Neuronal stem cell (in vitro differentiated cells): ENCODE data around the gene TKTL1.
A peak's percentile ranks its signal among the peaks of the same experiment; 100 is the strongest.

ENCODE experiments used
- DNase-seq: peaks from one replicate; pipeline ENCODE4 v3.0.0-alpha.2; 2013; ENCODE audit warnings: low spot score
- H2AFZ ChIP-seq: one replicate; pipeline ENCODE4 v1.6.1; 2013; ENCODE audit warnings: mild to moderate bottlenecking, low read length, inconsistent platforms
- H2AK5ac ChIP-seq: 2 replicates; pipeline ENCODE4 v1.6.1; 2013; ENCODE audit warnings: low read depth, mild to moderate bottlenecking, inconsistent platforms, low read length, moderate library complexity, mixed read lengths
- H2BK120ac ChIP-seq: 2 replicates; pipeline ENCODE4 v1.6.1; 2013; ENCODE audit warnings: low read depth, mild to moderate bottlenecking, inconsistent platforms, low read length, moderate library complexity, mixed read lengths
- H2BK12ac ChIP-seq: one replicate; pipeline ENCODE4 v1.6.1; 2013; ENCODE audit warnings: low read length, inconsistent platforms
- H2BK15ac ChIP-seq: 2 replicates; pipeline ENCODE4 v1.6.1; 2013; ENCODE audit warnings: mild to moderate bottlenecking, low read length, inconsistent platforms, mixed read lengths
- H2BK5ac ChIP-seq: one replicate; pipeline ENCODE4 v1.6.1; 2013; ENCODE audit warnings: inconsistent platforms, mild to moderate bottlenecking, low read length, moderate library complexity
- H3K14ac ChIP-seq: one replicate; pipeline ENCODE4 v1.6.1; 2013; ENCODE audit warnings: low read length, inconsistent platforms
- H3K18ac ChIP-seq: 2 replicates; pipeline ENCODE4 v1.6.1; 2013; ENCODE audit warnings: low read length, inconsistent platforms
- H3K23ac ChIP-seq: 2 replicates; pipeline ENCODE4 v1.6.1; 2013; ENCODE audit warnings: low read depth, mild to moderate bottlenecking, mixed read lengths, low read length, inconsistent platforms; ENCODE audit not compliant: poor library complexity
- H3K27ac ChIP-seq: replicated peaks from 3 replicates; pipeline ENCODE4 v1.5.1; 2013; ENCODE audit warnings: low read length, inconsistent platforms
- H3K27me3 ChIP-seq, 3 experiments: 2 replicates each; pipeline ENCODE4 v1.6.1; 2013; ENCODE audit warnings: low read length in 3 of 3, mild to moderate bottlenecking in 2 of 3, inconsistent platforms in 1 of 3, low read depth in 1 of 3, mixed read lengths in 1 of 3, moderate library complexity in 1 of 3; ENCODE audit not compliant: control insufficient read depth in 3 of 3, insufficient read depth in 3 of 3
- H3K36me3 ChIP-seq, 2 donors: replicated peaks in 1 of 2; 2 replicates each; pipeline ENCODE4 v1.6.1; 2013; ENCODE audit warnings: low read length in 2 of 2; ENCODE audit not compliant: control insufficient read depth in 2 of 2, insufficient read depth in 2 of 2
- H3K4ac ChIP-seq: 2 replicates; pipeline ENCODE4 v1.6.1; 2013; ENCODE audit warnings: inconsistent platforms, mild to moderate bottlenecking, low read length, moderate library complexity
- H3K4me1 ChIP-seq, 2 donors: 1 replicate in 1 of 2; 2 replicates in 1 of 2; pipeline ENCODE4 v1.6.1; 2013; ENCODE audit warnings: low read length in 2 of 2, low read depth in 1 of 2; ENCODE audit not compliant: control insufficient read depth in 2 of 2, insufficient read depth in 1 of 2
- H3K4me2 ChIP-seq: one replicate; pipeline ENCODE4 v1.6.1; 2013; ENCODE audit warnings: mild to moderate bottlenecking, low read length, inconsistent platforms; ENCODE audit not compliant: insufficient read depth, poor library complexity, severe bottlenecking
- H3K4me3 ChIP-seq, 2 donors: 2 replicates each; pipeline ENCODE4 v1.5.1; 2013; ENCODE audit warnings: low read length in 2 of 2, mild to moderate bottlenecking in 2 of 2, inconsistent platforms in 1 of 2, moderate library complexity in 1 of 2
- H3K79me1 ChIP-seq: one replicate; pipeline ENCODE4 v1.6.1; 2013; ENCODE audit warnings: low read depth, mild to moderate bottlenecking, inconsistent platforms, low read length, moderate library complexity
- H3K9ac ChIP-seq: one replicate; pipeline ENCODE4 v1.6.1; 2013; ENCODE audit warnings: mild to moderate bottlenecking, low read depth, low read length, inconsistent platforms; ENCODE audit not compliant: poor library complexity
- H3K9me3 ChIP-seq, 2 donors: replicated peaks in 1 of 2; 2 replicates each; pipeline versions ENCODE3 to v1.6.1; 2013; ENCODE audit warnings: low read length in 2 of 2, mild to moderate bottlenecking in 2 of 2, inconsistent platforms in 1 of 2, low read depth in 1 of 2, mixed read lengths in 1 of 2, moderate library complexity in 1 of 2; ENCODE audit not compliant: control insufficient read depth in 2 of 2, insufficient read depth in 1 of 2
- H4K8ac ChIP-seq: one replicate; pipeline ENCODE4 v1.6.1; 2013; ENCODE audit warnings: low read depth, mild to moderate bottlenecking, inconsistent platforms, low read length, moderate library complexity
- H4K91ac ChIP-seq: one replicate; pipeline ENCODE4 v1.6.1; 2013; ENCODE audit warnings: low read length, low read depth, mild to moderate bottlenecking, inconsistent platforms; ENCODE audit not compliant: poor library complexity
- WGBS, 2 donors: extraction: QIAGEN DNeasy Blood & Tissue Kit; methylation state at CpG; one replicate each; pipeline ENCODE4 v1.1.7; 2013; ENCODE audit warnings: missing lambda C conversion rate in 2 of 2, mixed read lengths in 1 of 2; ENCODE audit not compliant: insufficient read length in 2 of 2, insufficient replicate concordance in 1 of 2; ENCODE audit errors: extremely low coverage in 2 of 2; 5-methylcytosine and 5-hydroxymethylcytosine counted together

TKTL1 gene

DNA sequence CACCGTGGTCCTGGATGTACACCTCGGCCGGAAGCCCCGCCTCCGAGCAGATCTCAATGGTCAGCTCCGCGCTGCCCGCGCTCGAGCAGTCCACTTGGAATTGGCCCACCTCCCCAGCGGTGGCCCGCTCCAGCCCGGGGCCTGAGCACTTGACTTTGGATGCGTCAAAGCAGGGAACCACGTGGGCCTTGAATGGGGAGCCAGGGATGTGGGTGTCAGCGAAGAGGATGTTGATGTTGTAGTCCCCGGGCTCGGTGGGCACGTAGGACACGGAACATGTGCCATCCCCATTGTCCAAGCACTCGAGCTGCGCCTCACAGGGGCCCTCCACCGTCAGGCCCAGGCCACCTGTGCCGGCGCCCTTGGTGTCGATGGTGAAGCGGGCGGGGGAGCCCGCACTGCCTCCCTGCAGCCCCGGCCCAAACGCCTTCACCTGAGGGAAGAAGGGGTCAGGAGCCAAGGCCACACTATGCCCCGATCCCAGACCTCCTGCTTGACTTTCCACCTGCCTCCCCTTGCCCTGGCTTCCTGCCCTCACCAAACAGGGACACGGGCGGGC is 64.6 kb downstream of the TKTL1 start:
- no peak overlapping the region for H2BK12ac ChIP-seq
- H3K4ac ChIP-seq, result no peak overlapping the region
- DNase-seq, result no peak
- H3K4me3 ChIP-seq, result no peak overlapping the region
- H3K9ac ChIP-seq, result no peak overlapping the region
- H3K18ac ChIP-seq, result no peak overlapping the region
- H2BK5ac ChIP-seq, result no peak overlapping the region
- no peaks in the 10 kb centered on the region for H3K27me3 ChIP-seq
- no peaks in the 10 kb centered on the region for H3K4me1 ChIP-seq
- H3K79me1 ChIP-seq, result peaks cover 35% of the 10 kb centered on the region
- no CpG with 5 or more reads among the region's 34 CpGs for WGBS, 2 donors
- no peak overlapping the region for H2BK120ac ChIP-seq
- H3K9me3 ChIP-seq, result no peaks in the 10 kb centered on the region
- H2BK15ac ChIP-seq, result no peak overlapping the region
- H4K91ac ChIP-seq, result no peak overlapping the region
- H2AK5ac ChIP-seq, result no peak overlapping the region
- H3K36me3 ChIP-seq, result peaks cover 75 to 97% of the 10 kb centered on the region in 2 donors
- no peak overlapping the region for H2AFZ ChIP-seq
- H3K27ac ChIP-seq, result no peak overlapping the region
- H3K14ac ChIP-seq, result no peak overlapping the region
- H3K23ac ChIP-seq, result no peak overlapping the region
- no peak overlapping the region for H4K8ac ChIP-seq
- no peak overlapping the region for H3K4me2 ChIP-seq

DNA sequence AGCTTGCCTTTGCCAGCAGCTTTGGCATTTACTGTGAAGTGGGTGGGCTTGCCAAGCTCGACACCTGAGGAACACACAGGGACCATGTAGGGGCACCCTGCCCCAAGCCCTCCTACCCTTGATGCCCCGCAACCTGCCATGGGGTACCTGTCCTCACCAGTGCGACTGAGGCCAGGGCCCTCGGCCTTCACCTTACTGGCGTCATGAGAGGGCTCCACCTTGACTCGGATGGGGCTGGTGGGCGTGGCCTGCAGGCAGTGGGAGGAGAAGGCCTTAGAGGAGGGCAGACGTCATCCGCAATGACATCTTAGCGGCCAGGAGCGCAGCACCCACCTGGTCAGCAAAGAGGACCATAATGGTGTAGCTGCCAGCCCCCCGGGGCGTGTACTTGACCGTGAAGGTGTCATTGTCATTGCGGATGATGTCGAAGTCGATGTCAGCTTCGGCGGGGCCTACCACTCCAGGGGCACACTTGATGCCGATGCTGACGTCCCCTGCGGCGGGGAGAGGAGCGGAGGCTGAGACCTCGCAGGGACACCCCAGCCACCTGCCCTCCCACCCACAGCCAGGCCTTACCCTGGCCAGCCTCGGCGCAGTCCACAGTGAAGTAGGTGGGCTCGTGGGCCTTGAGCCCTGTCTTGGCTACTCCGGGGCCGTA is 66.6 kb downstream of the TKTL1 start:
- Histone ChIP-seq H2AK5ac (no peak overlapping the region), H3K14ac (no peak overlapping the region), H2BK5ac (no peak overlapping the region), H3K4me2 (no peak overlapping the region), H2BK12ac (no peak overlapping the region), H3K23ac (no peak overlapping the region), H3K4me3 (no peak overlapping the region), H4K8ac (no peak overlapping the region), H3K9ac (no peak overlapping the region), H3K18ac (no peak overlapping the region), H3K4ac (no peak overlapping the region), H2BK120ac (no peak overlapping the region), H3K36me3 (peaks cover 84 to 97% of the 10 kb centered on the region in 2 donors), H3K4me1 (no peaks in the 10 kb centered on the region), H4K91ac (no peak overlapping the region), H3K9me3 (no peaks in the 10 kb centered on the region), H2AFZ (no peak overlapping the region), H3K79me1 (peaks cover 39% of the 10 kb centered on the region), H2BK15ac (no peak overlapping the region), H3K27ac (no peak overlapping the region), H3K27me3 (no peaks in the 10 kb centered on the region)
- WGBS, 2 donors, result no CpG with 5 or more reads among the region's 30 CpGs
- DNase-seq, result no peak

GRCh38 chrX:154363706-154364439 is 68.3 kb downstream of the TKTL1 start:
- H3K4me2 ChIP-seq, result no peak overlapping the region
- H3K36me3 ChIP-seq, result peaks cover 75 to 97% of the 10 kb centered on the region in 2 donors
- H2AK5ac ChIP-seq, result no peak overlapping the region
- no peak overlapping the region for H2BK15ac ChIP-seq
- no peak overlapping the region for H2BK120ac ChIP-seq
- H3K4me1 ChIP-seq, result peaks cover 0 to 4% of the 10 kb centered on the region in 2 donors
- peak overlapping the region; percentile 31 for H3K23ac ChIP-seq
- no peak overlapping the region for H3K18ac ChIP-seq
- no peaks in the 10 kb centered on the region for H3K9me3 ChIP-seq
- H2AFZ ChIP-seq, result no peak overlapping the region
- no peak overlapping the region for H2BK12ac ChIP-seq
- peak overlapping the region; percentile 21 for H3K9ac ChIP-seq
- no peak overlapping the region for H4K8ac ChIP-seq
- H3K27me3 ChIP-seq, result no peaks in the 10 kb centered on the region
- peaks cover 28% of the 10 kb centered on the region for H3K79me1 ChIP-seq
- no peak for DNase-seq
- no peak overlapping the region for H3K14ac ChIP-seq
- WGBS, 2 donors, result no CpG with 5 or more reads among the region's 20 CpGs
- no peak overlapping the region for H3K4me3 ChIP-seq
- no peak overlapping the region for H2BK5ac ChIP-seq
- H4K91ac ChIP-seq, result no peak overlapping the region
- no peak overlapping the region for H3K27ac ChIP-seq
- no peak overlapping the region for H3K4ac ChIP-seq

GRCh38 chrX:154365052-154365600 is 69.5 kb downstream of the TKTL1 start:
- Histone ChIP-seq H3K36me3 (peaks cover 64 to 92% of the 10 kb centered on the region in 2 donors), H3K79me1 (peaks cover 21% of the 10 kb centered on the region), H4K91ac (no peak overlapping the region), H3K23ac (no peak overlapping the region), H3K27me3 (no peaks in the 10 kb centered on the region), H2BK120ac (no peak overlapping the region), H2AK5ac (no peak overlapping the region), H3K9me3 (no peaks in the 10 kb centered on the region), H3K18ac (no peak overlapping the region), H4K8ac (no peak overlapping the region), H2BK15ac (no peak overlapping the region), H3K4ac (no peak overlapping the region), H3K4me2 (no peak overlapping the region), H3K9ac (no peak overlapping the region), H2BK12ac (no peak overlapping the region), H3K14ac (no peak overlapping the region), H2BK5ac (no peak overlapping the region), H3K4me3 (no peak overlapping the region), H3K27ac (no peak overlapping the region), H2AFZ (no peak overlapping the region), H3K4me1 (peaks cover 0 to 4% of the 10 kb centered on the region in 2 donors)
- no peak for DNase-seq
- WGBS, 2 donors, result no CpG with 5 or more reads among the region's 20 CpGs
